Stimulated activated CD4-positive, alpha-beta T cell treated with anti-CD3 and anti-CD28 coated beads, Interleukin-2, amount 100 ng/mL, for 48 hours (primary cell): Measurements from ENCODE around the gene PRKN.

Experiments
- DNase-seq, 2 donors: peaks; one replicate each; pipeline ENCODE4 v3.0.0-alpha.2; 2020

The PRKN gene

GRCh38 chr6:161618831-161619454 is 1108.6 kb downstream of the PRKN start:
- no peak for DNase-seq

DNA sequence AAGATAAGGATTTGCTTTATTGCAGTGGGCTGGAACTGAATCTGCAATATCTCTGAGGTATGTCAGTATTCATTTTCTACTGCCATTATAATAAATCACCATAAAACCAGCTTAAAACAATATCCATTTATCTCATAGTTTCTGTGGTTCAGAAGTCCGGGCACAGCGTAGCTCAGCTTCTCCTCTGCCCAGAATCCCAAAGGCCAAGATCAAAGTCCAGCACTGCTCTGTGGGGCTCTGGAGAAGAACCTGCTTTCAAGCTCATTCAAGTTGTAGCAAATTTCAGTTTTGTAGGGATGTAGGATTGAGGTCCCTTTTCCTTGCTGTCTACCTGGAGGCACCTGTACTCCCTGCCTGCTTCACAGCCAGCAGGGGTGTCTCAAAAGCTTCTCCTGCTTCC is 1113.9 kb downstream of the PRKN start:
- DNase-seq, result no peak

- DNase-seq, result no peak
Observed at GRCh38 chr6:161608771-161609170, 1118.8 kb downstream of the PRKN start.

DNA sequence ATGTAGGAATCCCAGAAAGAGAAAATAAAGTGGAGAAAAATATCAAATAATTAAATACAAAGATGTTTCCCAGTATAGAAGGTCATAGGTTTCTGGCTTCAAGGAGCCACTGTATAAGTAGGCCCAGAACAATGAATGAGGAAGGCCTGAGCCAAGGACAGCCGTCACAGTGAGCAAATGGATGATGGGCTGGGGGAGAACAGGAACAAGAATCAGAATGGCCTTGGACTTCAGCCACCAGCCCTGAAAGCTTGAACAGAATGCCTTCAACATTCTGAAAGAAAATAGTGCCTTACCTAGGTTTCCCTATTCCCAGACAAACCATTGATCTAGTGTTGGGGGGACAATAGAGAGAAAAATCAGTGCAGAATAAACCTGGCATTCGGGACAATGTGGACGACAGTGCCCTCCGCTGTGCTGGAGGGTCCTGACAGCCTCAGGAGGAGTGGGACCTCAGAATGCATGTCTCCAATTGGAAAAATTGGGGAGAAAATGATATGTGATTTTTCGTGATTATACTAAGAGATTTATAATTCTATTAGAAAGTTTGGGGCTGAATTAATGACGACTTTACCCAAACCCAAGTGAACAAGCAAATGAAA is 1119.8 kb downstream of the PRKN start:
- no peak for DNase-seq

- no peak for DNase-seq
Observed at GRCh38 chr6:161602359-161602758, 1125.2 kb downstream of the PRKN start.

GRCh38 chr6:161598896-161599295 is 1128.7 kb downstream of the PRKN start:
- no peak for DNase-seq

- DNase-seq, result no peak
Observed at GRCh38 chr6:161596807-161597520, 1130.6 kb downstream of the PRKN start.

DNA sequence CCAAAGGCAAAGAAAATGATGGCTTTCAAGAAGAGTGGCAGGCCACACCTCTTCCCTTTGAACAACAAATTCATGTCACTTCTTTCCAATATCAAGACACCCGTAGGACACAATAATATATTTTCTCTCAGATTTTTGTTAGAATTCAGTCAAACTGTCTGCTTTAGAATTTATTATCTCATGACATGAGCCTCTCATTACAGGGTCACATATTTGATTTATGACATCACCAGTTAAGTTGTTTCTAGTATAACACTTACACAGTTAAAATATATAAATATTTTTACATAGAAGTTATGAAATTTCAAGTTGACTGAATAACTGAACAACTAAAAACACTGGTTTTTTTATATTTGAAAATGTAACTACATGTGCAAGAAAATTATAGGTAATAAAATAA is 1133.2 kb downstream of the PRKN start:
- no peak for DNase-seq

DNA sequence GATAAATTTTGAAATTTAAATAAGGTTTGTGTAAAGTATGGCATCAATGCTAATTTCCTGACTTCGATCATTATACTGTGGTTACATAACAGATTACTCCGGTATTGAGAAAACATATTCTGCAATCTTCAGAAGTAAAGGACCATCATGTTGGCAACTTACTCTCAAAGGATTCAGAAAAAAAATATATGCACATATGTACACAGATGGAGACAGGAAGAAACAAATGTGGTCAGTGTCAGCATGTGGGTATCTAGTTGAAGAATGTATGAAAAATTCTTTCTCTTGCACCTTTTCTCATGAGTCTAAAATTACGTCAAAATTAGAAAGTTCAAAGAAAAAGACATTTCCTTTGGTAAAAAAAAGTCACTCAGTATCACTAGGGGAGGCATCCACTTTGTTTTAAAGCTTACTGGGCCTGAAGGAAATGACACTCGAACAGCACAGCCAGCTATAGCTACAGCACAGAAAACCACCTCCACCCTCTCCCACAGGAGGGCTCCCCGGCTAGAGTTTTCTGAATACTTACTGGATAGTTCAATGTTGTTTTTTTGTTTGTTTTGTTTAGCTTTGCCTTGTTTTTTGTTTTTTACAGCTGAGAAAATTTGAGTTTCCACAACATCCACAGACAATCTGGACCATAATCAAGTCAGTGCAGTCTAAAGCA is 1136.5 kb downstream of the PRKN start:
- DNase-seq, result no peak

- no peak for DNase-seq
Observed at GRCh38 chr6:161586887-161587286, 1140.7 kb downstream of the PRKN start.

DNA sequence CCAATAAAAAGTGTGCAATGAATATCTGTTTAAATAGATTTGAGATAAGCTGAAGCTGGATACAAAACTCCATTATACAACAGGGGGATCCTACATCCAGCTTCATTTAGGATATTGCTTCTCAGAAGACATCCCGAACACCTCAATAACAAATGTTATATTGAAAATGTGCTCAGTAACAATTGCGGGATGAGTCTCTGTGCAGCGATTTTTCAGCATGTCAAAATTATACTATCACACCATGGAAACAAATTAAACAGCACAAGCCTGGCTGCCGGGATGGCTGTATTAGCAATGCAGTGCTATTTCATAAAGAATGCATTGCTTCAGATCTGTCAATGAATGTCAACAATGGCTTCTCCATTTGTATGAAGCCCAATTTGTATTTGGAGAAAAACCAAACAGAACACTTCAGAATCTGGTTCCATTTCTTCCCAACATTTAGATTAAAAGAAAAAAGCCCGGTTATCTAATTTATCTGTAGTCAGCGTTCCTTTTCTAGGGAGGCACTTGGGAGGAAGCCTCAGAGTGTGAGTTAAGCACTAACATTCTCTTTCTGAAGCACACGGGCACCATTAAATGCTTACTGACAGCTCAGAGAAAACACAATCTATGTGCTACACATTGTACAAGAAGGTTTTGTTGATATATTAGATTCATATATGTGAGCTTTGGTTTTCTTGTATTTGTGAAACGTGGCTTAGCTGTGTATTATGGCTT is 1142.8 kb downstream of the PRKN start:
- DNase-seq, result no peak

DNA sequence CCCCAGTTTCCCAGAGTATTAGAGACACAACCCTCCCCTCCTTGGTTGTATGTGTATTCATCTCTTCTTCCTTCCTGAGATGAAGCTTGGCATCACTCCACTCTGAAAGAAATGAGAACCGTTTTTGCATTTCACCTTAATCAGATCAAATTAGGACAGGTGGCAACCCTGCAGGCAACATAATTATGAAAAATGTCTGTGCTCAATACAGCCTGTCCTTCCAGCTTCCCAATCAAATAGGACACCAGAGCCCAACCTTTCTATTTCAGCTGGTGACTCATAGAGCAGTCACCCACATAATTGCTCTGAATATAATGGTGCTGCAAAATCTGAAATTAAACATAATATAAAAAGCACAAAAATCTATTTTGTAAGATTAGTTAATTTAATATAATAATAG is 1143.5 kb downstream of the PRKN start:
- DNase-seq, result no peak

DNA sequence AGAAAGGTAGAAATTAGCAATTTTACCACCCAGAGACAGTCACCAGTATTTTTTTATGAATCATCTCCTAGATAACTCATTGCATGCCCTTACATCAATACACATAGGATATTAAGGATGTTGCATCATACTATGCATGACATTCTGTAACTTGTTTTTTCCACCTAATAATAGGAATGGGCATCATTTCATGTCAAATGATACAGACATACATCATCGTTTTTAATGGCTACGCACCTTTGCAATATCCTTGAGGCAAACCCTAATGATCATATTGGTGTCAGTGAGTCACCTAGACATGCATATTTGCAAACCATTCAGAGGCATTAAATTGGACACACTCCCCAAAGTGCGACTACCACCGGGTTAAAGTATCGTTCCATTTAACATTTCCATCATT is 1144.0 kb downstream of the PRKN start:
- DNase-seq, result no peak

DNA sequence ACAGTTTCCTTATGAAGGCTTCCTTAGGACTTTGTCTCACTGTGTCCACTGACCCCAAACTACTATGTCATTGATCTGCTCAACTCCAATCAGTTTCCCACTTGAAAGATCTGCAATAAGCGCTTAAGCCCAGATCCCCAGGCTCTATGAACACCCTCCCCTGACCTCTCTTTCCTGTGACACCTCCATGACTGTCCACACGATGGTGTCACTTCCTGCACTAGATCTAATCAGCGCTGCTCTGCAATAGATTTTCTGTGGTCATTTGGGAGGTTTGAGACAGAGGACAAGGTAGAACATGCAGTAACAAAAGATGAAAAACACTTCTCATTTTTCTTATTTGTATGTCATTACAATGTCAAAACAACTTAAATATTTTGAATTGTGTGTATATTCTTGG is 1149.1 kb downstream of the PRKN start:
- no peak for DNase-seq

DNA sequence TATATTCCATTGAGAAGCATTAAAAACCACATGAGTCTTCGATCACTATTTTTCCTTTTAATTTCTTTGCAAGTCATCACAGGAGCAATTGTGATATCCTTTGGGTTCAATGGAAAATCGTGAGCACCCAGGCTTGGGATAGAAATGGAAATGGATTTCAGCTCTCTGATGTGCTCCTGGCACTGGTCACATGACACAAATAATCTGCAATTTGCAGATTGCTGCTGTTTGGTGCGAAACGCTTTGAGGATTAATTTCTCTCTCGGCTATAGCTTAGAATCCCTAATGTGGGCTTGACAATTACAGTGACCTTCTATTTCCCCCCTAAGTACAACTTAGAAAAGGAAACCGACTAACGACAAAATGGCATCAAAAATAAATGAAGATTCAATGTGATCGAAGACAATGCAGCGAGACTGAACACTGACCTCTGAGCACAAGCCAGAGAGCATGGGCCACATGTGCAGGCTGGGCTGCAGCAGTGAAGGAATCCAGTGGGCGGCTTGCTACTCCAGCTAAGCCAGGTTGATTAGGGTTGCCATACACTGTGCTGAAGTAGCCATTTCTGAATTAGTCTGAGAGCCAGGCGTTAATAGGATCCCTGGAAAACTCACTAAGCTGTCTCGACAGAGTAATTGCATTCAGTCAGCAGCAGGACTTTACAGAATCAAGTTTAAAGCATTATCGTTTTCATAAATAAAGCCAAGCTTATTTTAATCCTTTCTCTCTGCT is 1151.9 kb downstream of the PRKN start:
- no peak for DNase-seq

DNA sequence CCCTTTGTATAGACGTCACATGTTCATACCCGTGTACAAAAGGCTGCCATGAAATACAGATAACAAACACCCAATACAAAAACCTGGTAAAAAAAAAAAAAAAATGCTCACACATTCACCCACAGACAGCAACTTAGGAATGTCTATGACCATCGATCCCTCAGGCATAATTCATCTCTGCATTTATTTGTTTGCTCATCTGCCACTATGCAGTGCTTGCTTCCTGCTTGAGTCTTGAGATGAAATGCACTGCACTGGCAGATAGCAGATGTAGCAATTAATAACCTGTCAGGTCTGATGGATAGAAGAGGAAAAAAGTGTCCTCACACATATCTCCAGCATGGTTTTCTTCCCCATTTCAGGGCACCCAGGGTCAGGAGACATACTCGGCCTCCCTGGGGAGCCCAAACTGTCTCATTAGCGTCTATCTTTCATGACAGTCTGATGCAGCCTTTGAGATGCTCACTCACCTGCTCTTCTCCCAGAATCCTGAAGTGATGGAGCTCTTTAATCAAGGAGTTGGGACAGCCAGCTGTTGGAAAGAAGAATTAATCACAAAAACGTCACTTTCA is 1158.6 kb downstream of the PRKN start:
- DNase-seq, result no peak

- no peak for DNase-seq
Observed at GRCh38 chr6:161564952-161565351, 1162.6 kb downstream of the PRKN start.

GRCh38 chr6:161561908-161562307 is 1165.7 kb downstream of the PRKN start:
- DNase-seq, result no peak

- no peak for DNase-seq
Observed at GRCh38 chr6:161557333-161558107, 1170.0 kb downstream of the PRKN start.

DNA sequence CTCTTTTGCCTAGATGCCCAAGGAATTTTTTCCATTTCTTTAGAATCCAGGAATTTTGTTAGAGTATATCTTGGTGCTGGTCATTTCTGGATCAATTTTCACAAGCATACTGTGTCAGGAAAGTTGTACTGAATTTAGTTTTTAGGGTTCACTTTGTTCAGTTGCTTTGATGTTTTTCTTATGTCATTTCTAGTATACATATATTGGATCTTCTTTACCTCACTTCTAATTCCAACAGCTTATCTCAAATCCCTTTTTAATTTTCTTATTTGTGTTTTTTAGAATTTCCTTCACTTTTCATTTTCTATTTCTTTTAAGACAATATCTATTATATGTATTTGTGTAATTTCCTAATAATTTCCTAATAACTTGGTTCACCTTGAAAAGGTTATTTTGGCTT is 1172.7 kb downstream of the PRKN start:
- DNase-seq, result no peak

- no peak for DNase-seq
Observed at GRCh38 chr6:161549977-161550655, 1177.5 kb downstream of the PRKN start.
